HG03159 (cell line): ENCODE data around the gene HECTD3.

Experiments used
- ATAC-seq: cut with Tn5 transposase; IDR thresholded peaks from one replicate; pipeline ENCODE4 v1.9.1; 2021; ENCODE audit warnings: mild to moderate bottlenecking, moderate library complexity; ENCODE audit not compliant: unreplicated experiment

HECTD3 gene

DNA sequence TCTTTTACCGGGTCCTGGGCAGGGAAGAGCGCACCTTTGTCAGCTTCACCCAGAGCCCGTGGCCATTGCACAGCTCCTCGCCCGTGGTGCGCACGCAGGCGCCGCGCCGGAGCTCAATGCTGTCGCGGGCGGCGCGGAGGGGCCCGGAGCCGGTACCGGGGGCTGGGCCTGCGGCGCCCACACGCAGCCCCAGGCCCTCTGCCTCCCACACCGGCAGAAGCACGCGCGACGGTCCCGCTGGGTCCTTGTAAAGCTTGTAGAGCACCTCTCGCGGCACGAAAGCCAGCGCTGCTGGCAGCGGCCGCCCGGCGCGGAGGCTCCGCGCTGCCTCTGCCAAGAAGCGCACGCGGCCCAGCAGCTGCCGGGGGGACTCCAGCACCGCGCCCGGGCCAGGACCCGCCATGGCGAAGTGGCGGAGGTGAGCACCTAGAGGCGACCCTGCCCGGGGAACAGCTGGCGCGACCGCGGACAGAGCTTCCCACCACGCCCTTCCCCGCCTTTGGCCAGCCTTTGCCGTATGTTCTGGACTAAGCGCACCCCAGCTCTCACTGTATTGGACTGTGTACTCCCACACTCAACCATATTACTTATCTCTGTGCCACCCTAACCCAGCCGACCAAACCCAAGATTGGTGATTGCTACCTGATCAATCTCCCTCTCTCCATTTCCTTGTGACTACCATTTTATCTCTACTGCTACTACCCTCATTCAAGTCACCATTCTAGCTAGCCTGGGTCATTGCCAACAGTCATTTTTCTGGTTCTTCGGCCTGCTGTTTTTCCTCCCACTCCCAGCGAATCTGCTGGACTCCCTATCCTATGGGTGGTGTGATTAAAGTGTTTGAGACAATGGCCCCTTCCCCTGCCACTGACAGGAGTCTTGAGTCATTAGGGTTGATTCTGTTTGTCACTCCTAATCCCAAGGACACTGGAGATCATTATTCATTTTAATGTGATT, at the start of gene HECTD3:
TSS of gene HECTD3 (minus strand) at position 470 of the 957 bp plus-strand sequence. CDS start at position 403, 67 bp downstream.
- ATAC-seq = peak; percentile 59

- no peak for ATAC-seq
Observed at GRCh38 chr1:45059829-45060228, 48.7 kb upstream of the HECTD3 start.

- ATAC-seq = no peak
Observed at GRCh38 chr1:45057542-45057941, 46.4 kb upstream of the HECTD3 start.

DNA sequence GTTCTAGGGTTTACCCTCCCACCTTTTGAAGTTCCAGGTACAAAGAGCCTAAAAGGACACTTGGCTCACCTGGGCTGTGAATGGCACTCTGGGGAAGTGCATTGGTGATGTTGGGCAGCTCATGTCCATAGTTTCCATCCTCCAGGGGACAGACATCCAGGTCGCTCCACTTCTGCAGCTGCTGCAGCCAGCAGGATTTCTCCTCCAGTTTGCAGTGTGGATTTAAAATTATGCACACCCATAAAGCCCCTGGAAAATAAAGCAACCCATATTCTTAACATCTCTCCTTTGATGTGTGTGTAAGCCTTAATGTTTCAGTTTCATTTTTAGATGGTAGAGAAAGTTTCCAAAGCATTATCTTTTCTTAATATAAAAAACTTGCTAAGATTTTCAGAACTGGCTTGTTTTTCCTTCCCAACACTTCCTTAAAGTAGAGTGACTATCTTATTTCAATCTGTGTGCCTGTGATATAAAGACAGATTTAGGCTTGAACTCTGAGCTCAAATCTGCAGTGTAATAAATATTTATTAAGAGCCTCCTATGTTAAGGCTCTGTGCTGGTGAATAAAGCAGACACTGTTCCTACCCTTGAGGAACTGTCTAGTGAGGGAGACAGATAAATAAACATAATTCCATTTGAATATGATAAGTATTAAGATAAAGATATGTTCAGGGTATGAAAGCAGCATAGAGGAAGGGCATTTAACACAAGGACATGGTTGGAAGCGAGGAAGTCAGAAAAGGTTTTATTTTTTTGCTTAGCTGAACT, 40.1 kb upstream of the HECTD3 start:
- ATAC-seq = no peak

DNA sequence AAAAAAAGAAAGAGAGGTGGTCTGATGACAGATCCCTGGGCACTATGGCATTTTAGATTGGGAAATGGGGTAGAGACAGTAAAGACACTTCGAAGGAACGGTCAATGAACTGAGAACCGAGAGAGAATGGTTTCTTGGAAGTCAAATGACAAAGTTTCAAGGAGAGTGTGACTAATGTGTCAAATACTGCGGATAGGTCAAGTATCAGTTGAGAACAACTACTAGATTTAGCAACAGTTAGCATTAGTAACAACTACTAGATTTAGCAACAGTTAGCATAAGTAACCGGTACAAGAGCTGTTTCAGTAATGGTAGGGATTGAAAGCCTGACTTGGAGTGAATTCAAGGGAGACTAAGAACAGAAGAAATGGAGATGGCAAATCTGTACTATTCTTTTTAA, 35.9 kb upstream of the HECTD3 start:
- ATAC-seq = no peak

DNA sequence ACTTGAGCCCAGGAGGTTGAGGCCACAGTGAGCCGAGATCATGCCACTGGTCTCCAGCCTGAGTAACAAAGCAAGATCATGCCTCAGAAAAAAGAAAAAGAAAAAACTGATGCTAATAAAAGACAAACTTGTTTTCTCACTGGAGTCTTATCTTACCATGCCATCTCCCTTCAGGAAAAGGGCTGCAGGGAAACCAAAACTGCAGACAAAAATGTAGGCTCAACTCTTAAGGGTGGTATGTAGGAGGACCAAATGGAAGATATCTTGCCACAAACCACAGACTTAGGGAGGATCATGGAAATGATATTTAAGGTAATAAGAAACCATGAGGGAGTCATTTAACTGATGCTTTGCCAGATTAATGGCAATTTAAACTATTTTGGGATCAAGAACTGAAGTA, 33.8 kb upstream of the HECTD3 start:
- ATAC-seq = no peak

DNA sequence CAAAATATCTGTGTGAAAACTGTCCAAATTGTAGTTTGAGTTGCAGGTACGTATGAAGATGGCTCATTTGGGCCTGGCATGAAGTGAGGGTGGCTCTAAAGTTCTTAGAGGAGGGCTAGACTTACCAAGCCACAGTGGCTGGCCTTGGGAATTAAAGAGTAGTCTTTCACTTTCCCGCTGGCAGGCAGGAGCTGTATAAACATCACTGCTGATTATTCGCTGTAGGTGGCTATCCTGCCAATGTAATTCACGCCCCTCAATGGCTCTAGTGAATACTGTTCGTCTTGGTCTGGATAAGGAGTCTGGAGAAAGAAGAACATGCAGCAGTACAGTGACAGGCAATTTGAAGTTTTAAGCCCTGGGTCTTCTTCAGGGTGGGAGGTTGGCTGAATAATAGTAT, 32.0 kb upstream of the HECTD3 start:
- no peak for ATAC-seq

DNA sequence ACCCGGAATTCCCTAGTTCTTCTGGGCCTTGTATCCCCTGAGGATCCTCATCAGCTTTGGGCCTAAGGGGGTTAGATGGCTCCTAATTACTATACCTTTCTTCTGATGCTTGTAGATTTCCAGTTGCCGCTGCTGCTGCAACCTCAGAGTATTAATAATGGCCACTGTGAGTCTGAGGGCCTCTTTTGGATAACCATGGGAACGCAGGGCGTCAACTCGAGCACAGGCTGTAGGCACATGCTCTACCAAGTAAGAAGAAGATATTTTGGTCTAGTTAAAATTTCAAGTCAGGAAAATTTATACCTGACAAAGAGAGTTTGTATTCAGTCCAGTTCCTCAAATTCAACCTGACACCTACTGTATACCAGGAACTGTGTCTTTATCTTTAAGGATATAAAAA, 29.2 kb upstream of the HECTD3 start:
- no peak for ATAC-seq

DNA sequence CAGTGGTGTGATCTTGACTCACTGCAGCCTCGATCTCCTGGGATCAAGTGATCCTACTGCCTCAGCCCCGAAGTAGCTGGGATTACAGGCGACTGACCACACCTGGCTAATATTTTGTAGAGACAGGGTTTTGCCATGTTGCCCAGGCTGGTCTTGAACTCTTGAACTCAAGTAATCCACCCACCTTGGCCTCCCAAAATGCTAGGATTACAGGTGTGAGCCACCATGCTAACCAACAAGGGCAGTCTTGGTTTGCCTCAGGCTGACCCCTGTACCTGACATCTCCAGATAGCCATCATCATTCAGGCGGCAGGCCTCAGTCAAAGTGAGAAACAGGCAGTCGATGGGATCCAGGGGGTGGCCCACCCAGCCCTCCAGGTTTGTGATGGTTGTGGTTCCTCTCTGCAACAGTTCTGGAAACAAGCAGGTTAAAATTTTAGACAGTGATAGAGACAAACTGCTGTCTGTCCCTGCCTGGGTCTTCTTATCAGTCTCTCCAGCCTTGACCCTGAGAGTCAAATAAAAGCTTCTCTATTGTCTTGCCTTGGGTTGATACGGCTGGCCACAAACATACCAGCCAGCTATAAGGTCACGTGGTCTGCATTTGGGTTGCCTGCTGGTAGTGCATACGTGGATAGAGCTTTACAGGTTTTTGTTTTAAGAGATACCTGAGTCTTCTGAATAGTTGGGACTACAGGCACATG, 27.7 kb upstream of the HECTD3 start:
- ATAC-seq = no peak

- ATAC-seq = no peak
Observed at GRCh38 chr1:45038240-45038639, 27.1 kb upstream of the HECTD3 start.

DNA sequence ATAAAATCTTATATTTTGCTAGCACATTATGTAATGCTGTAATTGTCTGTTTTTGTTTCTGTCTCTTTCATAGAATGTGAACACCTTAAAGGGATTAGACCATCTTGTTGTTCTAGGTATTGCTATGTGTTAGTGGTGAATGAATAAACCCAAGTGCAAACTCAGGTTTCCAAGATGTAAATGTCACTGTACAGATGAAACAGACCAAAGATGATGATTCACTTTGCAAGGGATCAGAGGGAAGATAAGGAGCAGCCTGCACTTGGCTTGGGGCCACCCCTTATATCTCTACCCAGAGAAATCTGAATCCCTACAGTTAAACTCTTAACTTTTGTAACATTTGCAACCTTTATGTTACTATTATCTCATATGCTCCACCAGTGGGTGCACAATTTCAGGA, 26.3 kb upstream of the HECTD3 start:
- no peak for ATAC-seq

- ATAC-seq = no peak
Observed at GRCh38 chr1:45035631-45036301, 24.6 kb upstream of the HECTD3 start.

GRCh38 chr1:45033356-45033755, 22.2 kb upstream of the HECTD3 start:
- no peak for ATAC-seq

DNA sequence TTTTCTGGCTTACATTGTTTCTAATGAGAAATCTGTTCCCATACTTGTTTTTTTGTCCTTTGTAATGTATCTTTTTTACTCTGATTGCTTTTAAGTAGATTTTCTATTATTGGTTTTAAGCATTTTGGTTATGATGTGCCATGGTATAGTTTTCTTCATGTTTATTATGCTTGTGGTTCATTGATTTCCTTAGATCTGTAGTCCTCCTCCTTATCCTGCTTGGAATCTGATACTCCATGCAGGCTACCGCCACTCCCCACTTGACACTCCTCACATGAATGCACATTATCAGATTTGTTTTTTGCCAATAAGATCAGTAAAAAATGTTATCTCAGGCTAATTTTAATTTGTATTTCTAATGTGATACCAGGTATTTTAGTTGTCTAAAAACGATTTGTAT, 21.7 kb upstream of the HECTD3 start:
- ATAC-seq = no peak

GRCh38 chr1:45026446-45026845, 15.3 kb upstream of the HECTD3 start:
- no peak for ATAC-seq

GRCh38 chr1:45023663-45024062, 12.5 kb upstream of the HECTD3 start:
- ATAC-seq = no peak

- ATAC-seq = peak; percentile 66
Observed at GRCh38 chr1:45018599-45019230, 7.6 kb upstream of the HECTD3 start.

DNA sequence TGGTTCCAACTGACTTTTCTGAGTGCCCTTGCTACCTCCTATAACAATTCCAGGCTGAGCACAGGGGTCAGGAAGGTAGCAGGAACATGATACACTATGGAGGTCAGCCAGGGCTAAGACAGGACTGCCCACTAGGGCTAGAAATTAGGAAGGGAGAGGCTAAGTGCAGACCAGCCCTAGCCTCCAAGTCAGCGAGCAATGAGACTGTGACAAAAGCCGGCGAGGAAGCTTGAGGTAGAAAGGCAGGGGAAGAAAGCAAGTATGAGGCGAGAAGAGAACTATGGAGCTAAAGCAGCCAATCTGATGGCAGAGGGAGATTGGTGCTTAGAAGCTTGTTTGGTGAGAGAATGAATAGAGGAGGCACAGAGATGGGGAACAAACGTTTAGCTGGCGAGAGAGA, 5.6 kb upstream of the HECTD3 start:
- no peak for ATAC-seq

GRCh38 chr1:45016090-45016697, 5.1 kb upstream of the HECTD3 start:
- ATAC-seq = no peak

DNA sequence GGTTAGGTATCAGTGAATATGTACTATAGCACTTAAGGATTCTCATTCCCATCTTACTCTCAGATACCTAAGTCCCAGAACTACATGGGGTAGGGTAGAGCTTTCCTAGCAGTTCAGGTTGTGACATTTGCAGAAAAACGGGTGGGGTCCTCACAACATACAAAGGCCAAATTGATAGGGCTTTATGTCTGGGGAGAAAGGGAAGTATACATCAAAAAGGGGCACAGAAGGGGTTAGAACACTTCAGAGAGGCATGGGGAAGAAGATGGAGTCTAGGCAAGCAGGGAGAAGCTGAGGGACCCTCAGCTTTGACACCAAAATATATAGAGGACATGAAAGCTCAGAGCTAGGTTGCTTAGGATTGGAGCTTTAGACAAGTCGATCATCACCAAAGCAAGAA, 4.6 kb upstream of the HECTD3 start:
- no peak for ATAC-seq
